Kidney epithelial cell (primary cell): Measurements from ENCODE around the gene MEPE. TPM values are rescaled to one million over a fixed set of nuclear protein-coding genes. Genes with fewer than 3 reads are reported as not detected.

ENCODE experiments used
- DNase-seq: peaks from one replicate; pipeline ENCODE4 v3.0.0-alpha.2; 2010; ENCODE audit warnings: low read depth
- H3K27me3 ChIP-seq: 2 replicates; pipeline ENCODE4 v1.6.0; 2011; ENCODE audit warnings: low read length; ENCODE audit not compliant: control insufficient read depth, insufficient read depth
- H3K36me3 ChIP-seq: 2 replicates; pipeline ENCODE4 v1.5.1; 2011; ENCODE audit warnings: low read length; ENCODE audit not compliant: control insufficient read depth, insufficient read depth
- H3K4me3 ChIP-seq: 2 replicates; pipeline ENCODE4 v1.5.1; 2011; ENCODE audit warnings: low read depth, mild to moderate bottlenecking, control low read depth, low read length
- total RNA-seq: library from RNA; depleted of rRNA; stranded (reverse); fragments of >200 nt; gene quantifications from 2 replicates; pipeline ENCODE4 v1.2.3, GENCODE V29; 2015
- TF ChIP-seq, protein P1 (sequence below): IDR thresholded peaks from 2 replicates; pipeline ENCODE4 v1.5.1; 2011; ENCODE audit warnings: mild to moderate bottlenecking, moderate library complexity, low read length, control low read depth, inconsistent platforms; ENCODE audit not compliant: insufficient read depth, poor library complexity, severe bottlenecking

MEPE gene
- total RNA-seq, 1 donor from 2014 or later, result not detected

DNA sequence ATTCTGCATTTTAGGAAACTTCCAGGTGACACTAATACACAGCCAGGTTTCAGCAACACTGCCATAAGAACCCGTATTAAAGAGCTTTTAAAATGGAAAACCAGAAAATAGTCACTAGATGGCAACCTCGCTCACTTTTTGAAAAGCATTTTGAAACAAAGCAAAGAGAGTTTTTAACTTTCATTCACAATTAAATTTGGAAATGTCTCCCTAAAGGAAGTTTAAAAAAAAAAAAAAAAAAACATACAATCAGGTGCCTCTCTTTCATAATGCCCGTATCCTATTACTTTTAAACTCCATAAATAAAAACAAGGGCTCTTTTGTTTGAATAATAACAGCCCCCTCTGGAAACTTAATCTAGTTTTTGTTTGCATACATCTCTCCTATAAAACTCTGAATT, 20.3 kb downstream of the MEPE start:
- Histone ChIP-seq H3K4me3 (no peak overlapping the region), H3K36me3 (no peaks in the 10 kb centered on the region), H3K27me3 (no peaks in the 10 kb centered on the region)
- no peak for DNase-seq
- TF ChIP-seq, protein P1, sequence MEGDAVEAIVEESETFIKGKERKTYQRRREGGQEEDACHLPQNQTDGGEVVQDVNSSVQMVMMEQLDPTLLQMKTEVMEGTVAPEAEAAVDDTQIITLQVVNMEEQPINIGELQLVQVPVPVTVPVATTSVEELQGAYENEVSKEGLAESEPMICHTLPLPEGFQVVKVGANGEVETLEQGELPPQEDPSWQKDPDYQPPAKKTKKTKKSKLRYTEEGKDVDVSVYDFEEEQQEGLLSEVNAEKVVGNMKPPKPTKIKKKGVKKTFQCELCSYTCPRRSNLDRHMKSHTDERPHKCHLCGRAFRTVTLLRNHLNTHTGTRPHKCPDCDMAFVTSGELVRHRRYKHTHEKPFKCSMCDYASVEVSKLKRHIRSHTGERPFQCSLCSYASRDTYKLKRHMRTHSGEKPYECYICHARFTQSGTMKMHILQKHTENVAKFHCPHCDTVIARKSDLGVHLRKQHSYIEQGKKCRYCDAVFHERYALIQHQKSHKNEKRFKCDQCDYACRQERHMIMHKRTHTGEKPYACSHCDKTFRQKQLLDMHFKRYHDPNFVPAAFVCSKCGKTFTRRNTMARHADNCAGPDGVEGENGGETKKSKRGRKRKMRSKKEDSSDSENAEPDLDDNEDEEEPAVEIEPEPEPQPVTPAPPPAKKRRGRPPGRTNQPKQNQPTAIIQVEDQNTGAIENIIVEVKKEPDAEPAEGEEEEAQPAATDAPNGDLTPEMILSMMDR, result peak; percentile 36

GRCh38 chr4:87853891-87854290, 21.1 kb downstream of the MEPE start:
- H3K36me3 ChIP-seq, result no peaks in the 10 kb centered on the region
- H3K4me3 ChIP-seq, result no peak overlapping the region
- TF ChIP-seq, protein P1, result no peak
- DNase-seq, result no peak
- H3K27me3 ChIP-seq, result no peaks in the 10 kb centered on the region

- TF ChIP-seq, protein P1, result no peak
- no peak overlapping the region for H3K4me3 ChIP-seq
- no peaks in the 10 kb centered on the region for H3K36me3 ChIP-seq
- no peaks in the 10 kb centered on the region for H3K27me3 ChIP-seq
- DNase-seq, result no peak
These were observed 22.8 kb downstream of the MEPE start for GRCh38 chr4:87855559-87855958.

DNA sequence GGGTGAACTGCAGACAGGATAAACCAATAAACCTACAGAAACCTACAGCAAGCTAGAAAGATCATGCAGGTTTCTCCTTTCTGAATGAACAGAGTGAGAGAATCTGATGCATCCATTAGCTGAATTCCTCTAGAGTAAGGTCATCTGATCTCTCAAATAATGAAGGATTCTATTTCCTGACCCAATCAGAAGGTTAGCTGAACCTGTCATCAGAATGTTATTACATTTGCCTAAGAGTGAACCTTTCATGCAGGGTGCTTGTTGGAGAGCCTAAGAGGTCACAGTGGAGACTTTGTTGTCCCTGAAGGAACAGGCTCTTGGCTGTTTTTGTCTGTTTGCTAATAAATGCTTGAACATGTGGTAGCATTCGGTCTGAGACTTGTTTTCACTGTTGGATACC, 24.0 kb downstream of the MEPE start:
- DNase-seq, result no peak
- no peaks in the 10 kb centered on the region for H3K27me3 ChIP-seq
- TF ChIP-seq, protein P1, result no peak
- no peak overlapping the region for H3K4me3 ChIP-seq
- no peaks in the 10 kb centered on the region for H3K36me3 ChIP-seq

DNA sequence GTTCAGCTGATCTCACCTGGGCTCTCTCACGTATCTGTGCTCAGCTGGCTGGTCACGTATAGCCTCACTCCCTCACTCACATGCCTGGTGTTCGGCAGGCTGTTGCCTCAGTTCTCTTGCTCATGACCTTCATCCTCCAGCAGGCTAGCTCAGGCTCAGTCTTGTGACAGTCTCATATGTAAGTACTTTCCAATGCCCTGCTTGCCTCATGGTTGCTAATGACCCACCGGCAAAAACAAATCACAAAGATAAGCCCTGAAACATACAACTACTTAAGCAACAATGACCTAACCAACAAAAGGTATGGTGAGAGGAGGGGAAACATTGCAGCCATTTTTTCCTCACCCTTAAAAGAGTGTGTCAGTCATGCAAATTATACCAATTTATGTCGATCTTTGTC, 25.0 kb downstream of the MEPE start:
- no peaks in the 10 kb centered on the region for H3K36me3 ChIP-seq
- TF ChIP-seq, protein P1, result no peak
- no peak overlapping the region for H3K4me3 ChIP-seq
- no peak for DNase-seq
- H3K27me3 ChIP-seq, result no peaks in the 10 kb centered on the region

DNA sequence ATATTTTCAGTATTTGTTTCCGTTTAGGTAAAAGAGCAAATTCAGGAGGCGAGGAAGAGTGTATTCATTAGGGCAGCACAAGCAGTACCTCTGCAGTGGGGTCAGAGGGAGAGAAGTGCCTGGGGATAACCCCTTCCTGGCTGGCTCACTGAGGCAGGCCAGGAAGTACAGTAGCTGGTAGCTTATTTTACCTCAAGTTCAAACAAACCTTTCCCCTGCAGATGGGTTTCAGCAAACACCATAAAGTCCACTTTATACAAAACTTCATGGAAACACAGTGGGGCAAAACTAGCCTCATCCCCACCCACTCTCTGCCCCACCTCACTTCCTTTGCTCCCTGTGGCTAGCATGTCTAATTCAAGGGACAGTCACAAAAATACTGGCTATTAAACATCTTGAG, 29.5 kb downstream of the MEPE start:
- TF ChIP-seq, protein P1, result no peak
- Histone ChIP-seq H3K36me3 (no peaks in the 10 kb centered on the region), H3K27me3 (no peaks in the 10 kb centered on the region), H3K4me3 (no peak overlapping the region)
- no peak for DNase-seq
